C4-2B (cell line): ENCODE measurements around the gene ETFDH.

Source experiments
- CTCF ChIP-seq: fragments of 450-650 bp; conservative IDR thresholded peaks from 2 replicates; pipeline ENCODE4 v1.5.1; 2017; ENCODE audit warnings: mild to moderate bottlenecking
- ZFX ChIP-seq: fragments of 450-650 bp; IDR thresholded peaks from 2 replicates; pipeline ENCODE4 v1.6.1; 2017

GRCh38 chr4:158636619-158637018 is 35.5 kb upstream of the ETFDH start:
- no peak for TF ChIP-seq CTCF
- TF ChIP-seq ZFX, result no peak
